HepG2 (cell line): ENCODE results near the gene PIWIL4. TPM values are rescaled to one million over a fixed set of nuclear protein-coding genes. Genes with fewer than 3 reads are reported as not detected.

Experiments used
- PHF21A ChIP-seq: sonication (generic); formaldehyde crosslinking; IDR thresholded peaks from 2 replicates; pipeline ENCODE4 v1.5.0; 2020; ENCODE audit warnings: mild to moderate bottlenecking, missing genetic modification reagents
- ZBTB40 ChIP-seq, 2 experiments: fragments of 450-650 bp in 1 of 2; sonication (generic) in 1 of 2; formaldehyde crosslinking in 1 of 2; IDR thresholded peaks; 2 replicates each; pipeline versions ENCODE4 v1.6.1 to v1.8.0; 2016 to 2022; ENCODE audit warnings: antibody characterized with exemption in 1 of 2, mild to moderate bottlenecking in 1 of 2, missing genetic modification reagents in 1 of 2
- ZNF121 ChIP-seq: sonication (generic); formaldehyde crosslinking; IDR thresholded peaks from 2 replicates; pipeline ENCODE4 v1.5.0; 2020; ENCODE audit warnings: mild to moderate bottlenecking, missing genetic modification reagents
- polyA plus RNA-seq, 8 experiments: library from polyadenylated mRNA; depleted of rRNA in 3 of 8; stranded (reverse) in 7 of 8; unstranded in 1 of 8; fragments of >200 nt; fragmentation: Illumina TruSeq in 4 of 8; extraction: Trizol in 4 of 8; gene quantifications; 2 replicates each; pipeline versions ENCODE4 v1.2.1 to v1.2.3, GENCODE V29; 2011 to 2016; ENCODE audit warnings: low read depth in 4 of 8, missing spikeins in 1 of 8, mixed read lengths in 1 of 8; ENCODE audit not compliant: insufficient read depth in 1 of 8
- total RNA-seq, 5 experiments: library from RNA; depleted of rRNA; stranded (reverse); fragments of >200 nt; fragmentation: Illumina TruSeq; extraction: Trizol; gene quantifications; 2 replicates each; pipeline ENCODE4 v1.2.3, GENCODE V29; 2016; ENCODE audit warnings: low read depth in 1 of 5
- TF ChIP-seq, protein P1 (sequence below): sonication (generic); formaldehyde crosslinking; IDR thresholded peaks from 2 replicates; pipeline ENCODE4 v1.4.0; 2020; ENCODE audit warnings: missing genetic modification reagents

Gene PIWIL4
- total and polyA plus RNA-seq, 2 of the 13 experiments (the other 11 are each of a cell fraction or from before 2014, with no cell fraction given), result 0.08 TPM; not detected in 1

GRCh38 chr11:94543695-94544645 lies 23.2 kb upstream of the PIWIL4 start, which contains the start of gene FUT4 (continued):
- TF ChIP-seq, protein P1, sequence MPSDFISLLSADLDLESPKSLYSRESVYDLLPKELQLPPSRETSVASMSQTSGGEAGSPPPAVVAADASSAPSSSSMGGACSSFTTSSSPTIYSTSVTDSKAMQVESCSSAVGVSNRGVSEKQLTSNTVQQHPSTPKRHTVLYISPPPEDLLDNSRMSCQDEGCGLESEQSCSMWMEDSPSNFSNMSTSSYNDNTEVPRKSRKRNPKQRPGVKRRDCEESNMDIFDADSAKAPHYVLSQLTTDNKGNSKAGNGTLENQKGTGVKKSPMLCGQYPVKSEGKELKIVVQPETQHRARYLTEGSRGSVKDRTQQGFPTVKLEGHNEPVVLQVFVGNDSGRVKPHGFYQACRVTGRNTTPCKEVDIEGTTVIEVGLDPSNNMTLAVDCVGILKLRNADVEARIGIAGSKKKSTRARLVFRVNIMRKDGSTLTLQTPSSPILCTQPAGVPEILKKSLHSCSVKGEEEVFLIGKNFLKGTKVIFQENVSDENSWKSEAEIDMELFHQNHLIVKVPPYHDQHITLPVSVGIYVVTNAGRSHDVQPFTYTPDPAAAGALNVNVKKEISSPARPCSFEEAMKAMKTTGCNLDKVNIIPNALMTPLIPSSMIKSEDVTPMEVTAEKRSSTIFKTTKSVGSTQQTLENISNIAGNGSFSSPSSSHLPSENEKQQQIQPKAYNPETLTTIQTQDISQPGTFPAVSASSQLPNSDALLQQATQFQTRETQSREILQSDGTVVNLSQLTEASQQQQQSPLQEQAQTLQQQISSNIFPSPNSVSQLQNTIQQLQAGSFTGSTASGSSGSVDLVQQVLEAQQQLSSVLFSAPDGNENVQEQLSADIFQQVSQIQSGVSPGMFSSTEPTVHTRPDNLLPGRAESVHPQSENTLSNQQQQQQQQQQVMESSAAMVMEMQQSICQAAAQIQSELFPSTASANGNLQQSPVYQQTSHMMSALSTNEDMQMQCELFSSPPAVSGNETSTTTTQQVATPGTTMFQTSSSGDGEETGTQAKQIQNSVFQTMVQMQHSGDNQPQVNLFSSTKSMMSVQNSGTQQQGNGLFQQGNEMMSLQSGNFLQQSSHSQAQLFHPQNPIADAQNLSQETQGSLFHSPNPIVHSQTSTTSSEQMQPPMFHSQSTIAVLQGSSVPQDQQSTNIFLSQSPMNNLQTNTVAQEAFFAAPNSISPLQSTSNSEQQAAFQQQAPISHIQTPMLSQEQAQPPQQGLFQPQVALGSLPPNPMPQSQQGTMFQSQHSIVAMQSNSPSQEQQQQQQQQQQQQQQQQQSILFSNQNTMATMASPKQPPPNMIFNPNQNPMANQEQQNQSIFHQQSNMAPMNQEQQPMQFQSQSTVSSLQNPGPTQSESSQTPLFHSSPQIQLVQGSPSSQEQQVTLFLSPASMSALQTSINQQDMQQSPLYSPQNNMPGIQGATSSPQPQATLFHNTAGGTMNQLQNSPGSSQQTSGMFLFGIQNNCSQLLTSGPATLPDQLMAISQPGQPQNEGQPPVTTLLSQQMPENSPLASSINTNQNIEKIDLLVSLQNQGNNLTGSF (CRISPR knock-in tag), result peak; percentile 58; the same call in 1 of the 2 replicates
- 0 out of 2 replicates have a peak, but pooled peaks have one; percentile 27 for TF ChIP-seq ZNF121 (CRISPR knock-in tag)
- no peak for TF ChIP-seq ZBTB40 (IDR thresholded peaks at IDR 0.05)
- peak; percentile 54; the same call in 1 of the 2 replicates for TF ChIP-seq ZBTB40 (CRISPR knock-in tag; IDR thresholded peaks at IDR 0.05)
- TF ChIP-seq PHF21A (CRISPR knock-in tag), result 0 out of 2 replicates have a peak, but pooled peaks have one; percentile 8
